Sigmoid colon (tissue), 4 donors: ENCODE data around the gene PDGFRB.

Experiments used
- EP300 ChIP-seq, 4 donors: sonication (generic); formaldehyde crosslinking; IDR thresholded peaks; one replicate each; pipeline ENCODE4 v1.6.1; 2017; ENCODE audit warnings: antibody characterized with exemption in 4 of 4
- POLR2A ChIP-seq, 2 donors: fragments of 450-650 bp; IDR thresholded peaks; one replicate each; pipeline ENCODE4 v1.6.1; 2016; ENCODE audit warnings: antibody characterized with exemption in 2 of 2, mild to moderate bottlenecking in 2 of 2, moderate library complexity in 2 of 2
- POLR2AphosphoS5 ChIP-seq, 4 donors: sonication (generic); formaldehyde crosslinking; IDR thresholded peaks; one replicate each; pipeline ENCODE4 v1.6.1; 2017; ENCODE audit warnings: antibody characterized with exemption in 4 of 4
- TF ChIP-seq, protein P1 (sequence below), 4 experiments: fragments of 450-650 bp in 3 of 4; fragments of 200-600 bp in 1 of 4; IDR thresholded peaks; one replicate each; pipeline ENCODE4 v1.5.1; 2016 to 2019; ENCODE audit warnings: antibody characterized with exemption in 4 of 4, mild to moderate bottlenecking in 3 of 4, moderate library complexity in 2 of 4

- TF ChIP-seq, protein P1, sequence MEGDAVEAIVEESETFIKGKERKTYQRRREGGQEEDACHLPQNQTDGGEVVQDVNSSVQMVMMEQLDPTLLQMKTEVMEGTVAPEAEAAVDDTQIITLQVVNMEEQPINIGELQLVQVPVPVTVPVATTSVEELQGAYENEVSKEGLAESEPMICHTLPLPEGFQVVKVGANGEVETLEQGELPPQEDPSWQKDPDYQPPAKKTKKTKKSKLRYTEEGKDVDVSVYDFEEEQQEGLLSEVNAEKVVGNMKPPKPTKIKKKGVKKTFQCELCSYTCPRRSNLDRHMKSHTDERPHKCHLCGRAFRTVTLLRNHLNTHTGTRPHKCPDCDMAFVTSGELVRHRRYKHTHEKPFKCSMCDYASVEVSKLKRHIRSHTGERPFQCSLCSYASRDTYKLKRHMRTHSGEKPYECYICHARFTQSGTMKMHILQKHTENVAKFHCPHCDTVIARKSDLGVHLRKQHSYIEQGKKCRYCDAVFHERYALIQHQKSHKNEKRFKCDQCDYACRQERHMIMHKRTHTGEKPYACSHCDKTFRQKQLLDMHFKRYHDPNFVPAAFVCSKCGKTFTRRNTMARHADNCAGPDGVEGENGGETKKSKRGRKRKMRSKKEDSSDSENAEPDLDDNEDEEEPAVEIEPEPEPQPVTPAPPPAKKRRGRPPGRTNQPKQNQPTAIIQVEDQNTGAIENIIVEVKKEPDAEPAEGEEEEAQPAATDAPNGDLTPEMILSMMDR (IDR thresholded peaks at IDR 0.05), result no peak
- TF ChIP-seq POLR2A (IDR thresholded peaks at IDR 0.05) (no peak), EP300 (IDR thresholded peaks at IDR 0.05) (no peak), POLR2AphosphoS5 (IDR thresholded peaks at IDR 0.05) (no peak)
These were observed 25.4 kb upstream of the PDGFRB start for GRCh38 chr5:150181027-150181426.
